H1 (cell line): ENCODE data around the gene ACTR3C. TPM values are rescaled to one million over a fixed set of nuclear protein-coding genes. Genes with fewer than 3 reads are reported as not detected.

Source experiments
- BCL11A ChIP-seq, 2 experiments: IDR thresholded peaks; one replicate each; pipeline ENCODE4 v1.6.1; 2011; ENCODE audit warnings: low read depth in 2 of 2, low read length in 2 of 2, mild to moderate bottlenecking in 2 of 2
- CHD7 ChIP-seq: fragments of 300-600 bp; sonication (generic); IDR thresholded peaks from 2 replicates; pipeline ENCODE4 v1.7.1; 2012; ENCODE audit warnings: low read length, moderate library complexity, mild to moderate bottlenecking, inconsistent platforms; ENCODE audit not compliant: insufficient replicate concordance
- CREB1 ChIP-seq: IDR thresholded peaks from 2 replicates; pipeline ENCODE4 v1.6.1; 2012; ENCODE audit warnings: inconsistent platforms
- E2F6 ChIP-seq: IDR thresholded peaks from 2 replicates; pipeline ENCODE4 v1.6.1; 2012; ENCODE audit warnings: inconsistent platforms
- GTF2F1 ChIP-seq: IDR thresholded peaks from 2 replicates; pipeline ENCODE4 v1.6.1; 2012; ENCODE audit warnings: low read depth, low read length, improper control_type of control experiment, borderline replicate concordance
- KDM5A ChIP-seq: fragments of 200-600 bp; IDR thresholded peaks from 2 replicates; pipeline ENCODE4 v1.7.1; 2012; ENCODE audit warnings: mild to moderate bottlenecking, low read length, inconsistent platforms, mixed read lengths
- SP2 ChIP-seq: IDR thresholded peaks from 2 replicates; pipeline ENCODE4 v1.6.1; 2012; ENCODE audit warnings: mild to moderate bottlenecking, low read length, inconsistent platforms
- TAF7 ChIP-seq: optimal IDR thresholded peaks from 2 replicates; pipeline ENCODE3; 2011; ENCODE audit warnings: low read depth, mild to moderate bottlenecking, inconsistent platforms, low read length, moderate library complexity, borderline replicate concordance
- polyA plus RNA-seq, 7 experiments: library from polyadenylated mRNA; depleted of rRNA in 3 of 7; stranded (reverse) in 5 of 7; unstranded in 2 of 7; fragments of >200 nt in 5 of 7; fragments of 200-250 nt in 2 of 7; gene quantifications; 1 replicate in 5 of 7; 2 replicates in 1 of 7; 4 replicates in 1 of 7; pipeline versions ENCODE4 v1.2.1 to v1.2.3, GENCODE V29; 2011 to 2013; ENCODE audit warnings: missing spikeins in 2 of 7, mixed read lengths in 2 of 7
- total RNA-seq: library from RNA; stranded (reverse); fragmentation: NEBNext Ultra II Directional; extraction: Animal tissue kit (Norgen Biotek cat#: 25700); gene quantifications from 2 replicates; pipeline ENCODE4 v1.2.1, GENCODE V29; 2021
- TF ChIP-seq, protein P1 (sequence below): IDR thresholded peaks from 2 replicates; pipeline ENCODE4 v1.6.1; 2011; ENCODE audit warnings: low read depth, mild to moderate bottlenecking, low read length; ENCODE audit not compliant: insufficient read depth
- TF ChIP-seq, protein P2 (sequence below): IDR thresholded peaks from 2 replicates; pipeline ENCODE4 v1.6.1; 2012; ENCODE audit warnings: inconsistent platforms

The ACTR3C gene
- total and polyA plus RNA-seq, 2 of the 8 experiments (the other 6 are each of a cell fraction or from before 2014, with no cell fraction given), result 1.5 TPM; not detected in 1

- TF ChIP-seq CHD7 (no peak), SP2 (no peak), GTF2F1 (no peak), TAF7 (no peak), E2F6 (no peak), CREB1 (no peak), KDM5A (no peak), BCL11A (IDR thresholded peaks at IDR 0.05; ENCODE audit: low read depth in 2 of 2, low read length in 2 of 2) (no peak)
- TF ChIP-seq, protein P1, sequence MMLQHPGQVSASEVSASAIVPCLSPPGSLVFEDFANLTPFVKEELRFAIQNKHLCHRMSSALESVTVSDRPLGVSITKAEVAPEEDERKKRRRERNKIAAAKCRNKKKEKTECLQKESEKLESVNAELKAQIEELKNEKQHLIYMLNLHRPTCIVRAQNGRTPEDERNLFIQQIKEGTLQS, result no peak
- TF ChIP-seq, protein P2, sequence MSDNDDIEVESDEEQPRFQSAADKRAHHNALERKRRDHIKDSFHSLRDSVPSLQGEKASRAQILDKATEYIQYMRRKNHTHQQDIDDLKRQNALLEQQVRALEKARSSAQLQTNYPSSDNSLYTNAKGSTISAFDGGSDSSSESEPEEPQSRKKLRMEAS, result no peak
Observed at GRCh38 chr7:150346922-150347321, 23.6 kb upstream of the ACTR3C start (continued).
